ENCODE data around the gene CDK14. TPM values are rescaled to one million over a fixed set of nuclear protein-coding genes. Genes with fewer than 3 reads are reported as not detected.

CDK14 gene
- polyA plus RNA-seq, 3 donors = 1.7 to 2.5 (median 2.1) TPM

DNA sequence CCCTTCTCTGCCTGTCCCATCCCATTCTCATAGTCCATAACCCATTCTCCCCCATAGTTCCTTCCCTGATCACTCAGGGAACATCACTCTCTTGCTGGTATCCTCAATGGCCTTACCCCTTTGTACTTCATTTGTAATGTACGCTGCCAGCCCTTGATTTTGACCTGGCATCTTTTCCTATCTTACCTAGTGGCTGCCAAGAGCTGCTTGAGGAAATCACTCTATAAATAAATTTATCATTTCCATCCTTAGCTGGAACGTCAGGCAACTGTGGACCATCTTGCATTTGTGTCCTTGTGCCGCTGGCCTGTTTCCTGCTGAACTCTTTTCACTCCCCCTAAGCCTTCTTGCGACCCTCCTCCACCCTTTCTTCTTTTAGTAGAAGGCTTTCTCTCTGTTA, 14.0 kb downstream of the CDK14 start:
- Mint-ChIP-seq H3K36me3 (peaks cover 13 to 32% of the 10 kb centered on the region in 2 donors), H3K27me3 (ENCODE audit: low read depth in 3 of 3) (no peaks in the 10 kb centered on the region), H3K4me1 (peaks cover 14% of the 10 kb centered on the region), H3K27ac (peak overlapping the region in 1 of 7 donors; percentile 17), H3K4me3 (no peak overlapping the region), H3K9me3 (peaks cover 0 to 2% (median 0%) of the 10 kb centered on the region in 7 donors)
- H4K20me1 ChIP-seq (ENCODE audit: insufficient read depth, low read length) = no peaks in the 10 kb centered on the region
- TF ChIP-seq, protein P1, sequence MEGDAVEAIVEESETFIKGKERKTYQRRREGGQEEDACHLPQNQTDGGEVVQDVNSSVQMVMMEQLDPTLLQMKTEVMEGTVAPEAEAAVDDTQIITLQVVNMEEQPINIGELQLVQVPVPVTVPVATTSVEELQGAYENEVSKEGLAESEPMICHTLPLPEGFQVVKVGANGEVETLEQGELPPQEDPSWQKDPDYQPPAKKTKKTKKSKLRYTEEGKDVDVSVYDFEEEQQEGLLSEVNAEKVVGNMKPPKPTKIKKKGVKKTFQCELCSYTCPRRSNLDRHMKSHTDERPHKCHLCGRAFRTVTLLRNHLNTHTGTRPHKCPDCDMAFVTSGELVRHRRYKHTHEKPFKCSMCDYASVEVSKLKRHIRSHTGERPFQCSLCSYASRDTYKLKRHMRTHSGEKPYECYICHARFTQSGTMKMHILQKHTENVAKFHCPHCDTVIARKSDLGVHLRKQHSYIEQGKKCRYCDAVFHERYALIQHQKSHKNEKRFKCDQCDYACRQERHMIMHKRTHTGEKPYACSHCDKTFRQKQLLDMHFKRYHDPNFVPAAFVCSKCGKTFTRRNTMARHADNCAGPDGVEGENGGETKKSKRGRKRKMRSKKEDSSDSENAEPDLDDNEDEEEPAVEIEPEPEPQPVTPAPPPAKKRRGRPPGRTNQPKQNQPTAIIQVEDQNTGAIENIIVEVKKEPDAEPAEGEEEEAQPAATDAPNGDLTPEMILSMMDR (IDR thresholded peaks at IDR 0.05) = no peak
- no peak overlapping the region for H3K4me3 ChIP-seq (replicated peaks in 1 of 3; ENCODE audit: low read depth in 2 of 3, low read length in 3 of 3)
- no peaks in the 10 kb centered on the region for H3K27me3 ChIP-seq (ENCODE audit: control insufficient read depth in 2 of 2, insufficient read depth in 2 of 2, low read length in 2 of 2)
- H2AFZ ChIP-seq (ENCODE audit: insufficient read depth, low read depth, low read length, poor library complexity, severe bottlenecking) = no peak overlapping the region
- intact Hi-C loops (cut with micrococcal nuclease) = no loop called here
- H3K9ac ChIP-seq (ENCODE audit: insufficient read depth, low read length, poor library complexity, severe bottlenecking) = no peak overlapping the region
- WGBS (ENCODE audit: insufficient coverage) = 93% methylated on average over 4 of the region's 4 CpGs
- H3K4me2 ChIP-seq (replicated peaks; ENCODE audit: extremely low read depth, low read length, poor library complexity, severe bottlenecking) = no peak overlapping the region
- H3K4me1 ChIP-seq (ENCODE audit: control insufficient read depth in 1 of 2, insufficient read depth in 2 of 2, low read length in 2 of 2) = peaks cover 9 to 13% of the 10 kb centered on the region in 2 donors
- no peaks in the 10 kb centered on the region for H3K9me3 ChIP-seq (replicated peaks in 1 of 2; ENCODE audit: control insufficient read depth in 1 of 2, insufficient read depth in 1 of 2, low read length in 2 of 2)
- DNase-seq = no peak
- no peaks in the 10 kb centered on the region for H3K36me3 ChIP-seq (replicated peaks in 1 of 2; ENCODE audit: control insufficient read depth in 1 of 2, insufficient read depth in 2 of 2, low read length in 2 of 2)
- peaks cover 29% of the 10 kb centered on the region for H3K79me2 ChIP-seq (ENCODE audit: insufficient read depth, low read length)
- H3K27ac ChIP-seq (ENCODE audit: low read depth in 1 of 2, low read length in 2 of 2) = no peak overlapping the region

DNA sequence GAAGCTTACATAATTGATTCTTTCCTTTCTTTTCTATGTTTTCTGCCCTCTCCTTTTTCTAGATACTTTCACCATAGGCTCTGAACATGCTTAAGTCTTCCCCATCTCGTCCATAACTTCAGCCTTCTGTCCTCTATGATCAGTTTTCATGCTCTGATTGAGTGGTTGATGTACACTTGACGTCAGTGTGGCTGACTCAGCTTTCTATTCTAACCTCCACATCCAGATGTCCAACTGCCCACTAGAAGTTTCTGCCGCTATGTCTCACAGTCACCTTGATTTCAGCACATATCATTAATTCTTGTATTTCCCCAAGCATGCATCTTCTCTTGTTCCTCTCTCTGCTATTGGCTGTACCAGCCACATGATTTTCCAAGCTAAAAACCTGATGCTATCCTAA, 15.0 kb downstream of the CDK14 start:
- Histone ChIP-seq H3K4me3 (replicated peaks in 1 of 3; ENCODE audit: low read depth in 2 of 3, low read length in 3 of 3) (no peak overlapping the region), H3K27ac (ENCODE audit: low read depth in 1 of 2, low read length in 2 of 2) (no peak overlapping the region), H2AFZ (ENCODE audit: insufficient read depth, low read depth, low read length, poor library complexity, severe bottlenecking) (no peak overlapping the region), H3K4me1 (ENCODE audit: control insufficient read depth in 1 of 2, insufficient read depth in 2 of 2, low read length in 2 of 2) (peaks cover 9 to 13% of the 10 kb centered on the region in 2 donors), H3K27me3 (ENCODE audit: control insufficient read depth in 2 of 2, insufficient read depth in 2 of 2, low read length in 2 of 2) (no peaks in the 10 kb centered on the region), H3K9ac (ENCODE audit: insufficient read depth, low read length, poor library complexity, severe bottlenecking) (no peak overlapping the region), H4K20me1 (ENCODE audit: insufficient read depth, low read length) (no peaks in the 10 kb centered on the region), H3K79me2 (ENCODE audit: insufficient read depth, low read length) (peaks cover 31% of the 10 kb centered on the region), H3K36me3 (replicated peaks in 1 of 2; ENCODE audit: control insufficient read depth in 1 of 2, insufficient read depth in 2 of 2, low read length in 2 of 2) (no peaks in the 10 kb centered on the region), H3K4me2 (replicated peaks; ENCODE audit: extremely low read depth, low read length, poor library complexity, severe bottlenecking) (no peak overlapping the region), H3K9me3 (replicated peaks in 1 of 2; ENCODE audit: control insufficient read depth in 1 of 2, insufficient read depth in 1 of 2, low read length in 2 of 2) (no peaks in the 10 kb centered on the region)
- intact Hi-C loops (cut with micrococcal nuclease) = no loop called here
- Mint-ChIP-seq H3K4me3 (no peak overlapping the region), H3K27ac (peak overlapping the region in 2 of 7 donors; percentile 10 to 40), H3K27me3 (ENCODE audit: low read depth in 3 of 3) (no peaks in the 10 kb centered on the region), H3K4me1 (peaks cover 14% of the 10 kb centered on the region), H3K9me3 (peaks cover 0 to 2% (median 0%) of the 10 kb centered on the region in 7 donors), H3K36me3 (peaks cover 13 to 25% of the 10 kb centered on the region in 2 donors)
- no peak for DNase-seq
- TF ChIP-seq, protein P1 (IDR thresholded peaks at IDR 0.05) = no peak
- WGBS (ENCODE audit: insufficient coverage) = 66% methylated on average over 2 of the region's 3 CpGs
